GM18858 (cell line): ENCODE measurements around the gene TEAD1.

ENCODE experiments used
- ATAC-seq: cut with Tn5 transposase; IDR thresholded peaks from one replicate; pipeline ENCODE4 v1.9.1; 2021; ENCODE audit not compliant: unreplicated experiment

The TEAD1 gene

GRCh38 chr11:12785901-12786300 is 111.7 kb downstream of the TEAD1 start:
- ATAC-seq = no peak

- no peak for ATAC-seq
Measured at GRCh38 chr11:12786450-12786849, 112.2 kb downstream of the TEAD1 start.

GRCh38 chr11:12786891-12787290 is 112.7 kb downstream of the TEAD1 start:
- ATAC-seq = no peak

GRCh38 chr11:12787847-12788246 is 113.6 kb downstream of the TEAD1 start:
- ATAC-seq = no peak

- no peak for ATAC-seq
Measured at GRCh38 chr11:12789054-12789453, 114.8 kb downstream of the TEAD1 start.

GRCh38 chr11:12789596-12790215 is 115.5 kb downstream of the TEAD1 start:
- no peak for ATAC-seq

GRCh38 chr11:12790861-12791616 is 116.8 kb downstream of the TEAD1 start:
- ATAC-seq = no peak

- no peak for ATAC-seq
Measured at GRCh38 chr11:12792018-12792417, 117.8 kb downstream of the TEAD1 start.

- ATAC-seq = no peak
Measured at GRCh38 chr11:12792590-12792989, 118.4 kb downstream of the TEAD1 start.

GRCh38 chr11:12793065-12793464 is 118.8 kb downstream of the TEAD1 start:
- ATAC-seq = no peak

GRCh38 chr11:12793506-12793905 is 119.3 kb downstream of the TEAD1 start:
- no peak for ATAC-seq

- no peak for ATAC-seq
Measured at GRCh38 chr11:12794576-12795230, 120.5 kb downstream of the TEAD1 start.

- no peak for ATAC-seq
Measured at GRCh38 chr11:12797996-12798395, 123.8 kb downstream of the TEAD1 start.

GRCh38 chr11:12798609-12799011 is 124.4 kb downstream of the TEAD1 start:
- no peak for ATAC-seq

- ATAC-seq = no peak
Measured at GRCh38 chr11:12799334-12799835, 125.2 kb downstream of the TEAD1 start.

- no peak for ATAC-seq
Measured at GRCh38 chr11:12800032-12800671, 125.9 kb downstream of the TEAD1 start.

GRCh38 chr11:12800871-12801270 is 126.7 kb downstream of the TEAD1 start:
- ATAC-seq = no peak

GRCh38 chr11:12801976-12802375 is 127.8 kb downstream of the TEAD1 start:
- ATAC-seq = no peak

GRCh38 chr11:12802418-12803085 is 128.3 kb downstream of the TEAD1 start:
- ATAC-seq = no peak

GRCh38 chr11:12803086-12803826 is 129.0 kb downstream of the TEAD1 start:
- ATAC-seq = no peak
